ENCODE measurements around the gene RAB6A.

DNA sequence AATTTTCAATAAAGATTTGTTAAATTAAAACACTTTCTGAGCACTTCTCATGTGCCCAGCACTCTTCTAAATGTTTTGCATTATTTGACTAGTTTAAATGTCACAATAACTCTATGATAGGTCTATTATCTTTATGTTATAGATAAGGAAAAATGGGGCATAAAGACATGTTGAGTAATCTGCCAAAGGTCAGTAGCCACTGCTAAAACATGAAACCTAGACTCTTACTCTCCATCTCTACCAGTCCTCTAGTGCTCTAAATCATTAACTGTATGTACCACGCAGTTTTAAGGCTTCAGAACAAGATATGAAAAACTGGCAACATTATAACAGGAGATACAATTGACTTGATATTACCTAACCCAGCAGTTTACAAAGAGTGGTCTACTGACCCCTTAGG is 6.9 kb downstream of the RAB6A start:
- TF ChIP-seq YY1 (IDR thresholded peaks at IDR 0.05; ENCODE audit: insufficient read depth, insufficient read length) (no peak), ZNF274 (IDR thresholded peaks at IDR 0.05; ENCODE audit: low read depth, low read length) (no peak)
